Body of pancreas (tissue), 4 donors: Measurements from ENCODE around the gene INTS15. TPM values are rescaled to one million over a fixed set of nuclear protein-coding genes. Genes with fewer than 3 reads are reported as not detected.

Experiments used
- ATAC-seq: fragments of 150-250 bp; one replicate; pipeline ENCODE4 v1.9.1; 2016
- DNase-seq, 4 donors: peaks; one replicate each; pipeline ENCODE4 v3.0.0-alpha.2; 2019
- H3K27ac ChIP-seq, 4 donors: fragments of 200-600 bp; sonication (generic); 1 replicate in 3 of 4; 2 replicates in 1 of 4; pipeline versions ENCODE4 v1.5.1 to v1.6.1; 2016 to 2019; ENCODE audit warnings: mild to moderate bottlenecking in 1 of 4, mixed read lengths in 1 of 4, moderate library complexity in 1 of 4
- H3K27me3 ChIP-seq, 2 donors: fragments of 200-600 bp; sonication (generic); one replicate each; pipeline ENCODE4 v1.6.0; 2016; ENCODE audit warnings: mild to moderate bottlenecking in 1 of 2
- H3K36me3 ChIP-seq, 2 donors: fragments of 200-600 bp; sonication (generic); replicated peaks in 1 of 2; 2 replicates each; pipeline ENCODE4 v1.5.1; 2016; ENCODE audit warnings: low read depth in 2 of 2; ENCODE audit not compliant: insufficient read depth in 1 of 2
- H3K4me1 ChIP-seq: fragments of 200-600 bp; sonication (generic); one replicate; pipeline ENCODE4 v1.6.0; 2016
- H3K4me3 ChIP-seq, 2 donors: fragments of 200-600 bp; sonication (generic); 1 replicate in 1 of 2; 2 replicates in 1 of 2; pipeline ENCODE4 v1.5.1; 2016 to 2019
- H3K9me3 ChIP-seq, 3 donors: fragments of 200-600 bp; sonication (generic); 1 replicate in 2 of 3; 2 replicates in 1 of 3; pipeline ENCODE4 v1.5.1; 2016
- CTCF ChIP-seq, 7 experiments: fragments of 450-650 bp in 4 of 7; fragments of 200-600 bp in 3 of 7; sonication (generic) in 3 of 7; IDR thresholded peaks; one replicate each; pipeline ENCODE4 v1.5.1; 2016 to 2019; ENCODE audit warnings: antibody characterized with exemption in 7 of 7
- POLR2A ChIP-seq, 3 donors: fragments of 450-650 bp; IDR thresholded peaks; one replicate each; pipeline ENCODE4 v1.6.1; 2016; ENCODE audit warnings: antibody characterized with exemption in 3 of 3, mild to moderate bottlenecking in 2 of 3
- WGBS, 2 donors: methylation state at CpG; one replicate each; pipeline ENCODE4 v1.1.5; 2017; 5-methylcytosine and 5-hydroxymethylcytosine counted together
- intact Hi-C: fragments of 100-400 bp; cut with DNase I; formaldehyde crosslinking; loops from one replicate; pipeline ENCODE4 v1.15.1; 2023
- total RNA-seq, 2 donors: library from RNA; depleted of rRNA; stranded (reverse); fragments of >200 nt; gene quantifications; one replicate each; pipeline ENCODE4 v1.1.0, GENCODE V29; 2016

INTS15 gene
- total RNA-seq, 2 donors from 2014 or later, result 25.7 to 40.5 TPM

- peaks cover 0 to 4% of the 10 kb centered on the region in 2 donors for H3K36me3 ChIP-seq
- intact Hi-C loops, result no loop called here
- WGBS, 2 donors, result 63 to 84% methylated on average over 4 of the region's 4 CpGs
- TF ChIP-seq CTCF (IDR thresholded peaks at IDR 0.05) (no peak), POLR2A (IDR thresholded peaks at IDR 0.05) (no peak)
- no peak for DNase-seq
- no peak overlapping the region for H3K27ac ChIP-seq
- ATAC-seq, result no peak
- peaks cover 7% of the 10 kb centered on the region for H3K4me1 ChIP-seq
- H3K4me3 ChIP-seq, result no peak overlapping the region
- no peaks in the 10 kb centered on the region for H3K27me3 ChIP-seq
- H3K9me3 ChIP-seq, result no peaks in the 10 kb centered on the region
Measured at GRCh38 chr7:6618621-6619020, 28.8 kb downstream of the INTS15 start.

- no peak for DNase-seq
- H3K4me3 ChIP-seq, result no peak overlapping the region
- H3K4me1 ChIP-seq, result peaks cover 7% of the 10 kb centered on the region
- no peak for TF ChIP-seq CTCF (IDR thresholded peaks at IDR 0.05)
- TF ChIP-seq POLR2A (IDR thresholded peaks at IDR 0.05), result no peak
- H3K27ac ChIP-seq, result no peak overlapping the region
- peaks cover 0 to 4% of the 10 kb centered on the region in 2 donors for H3K36me3 ChIP-seq
- H3K9me3 ChIP-seq, result no peaks in the 10 kb centered on the region
- WGBS, 2 donors, result 78 to 83% methylated on average over 3 of the region's 3 CpGs
- intact Hi-C loops, result no loop called here
- no peaks in the 10 kb centered on the region for H3K27me3 ChIP-seq
- ATAC-seq, result no peak
Measured at GRCh38 chr7:6619961-6620360, 30.1 kb downstream of the INTS15 start.

- H3K36me3 ChIP-seq, result peaks cover 0 to 4% of the 10 kb centered on the region in 2 donors
- TF ChIP-seq POLR2A (IDR thresholded peaks at IDR 0.05) (no peak), CTCF (IDR thresholded peaks at IDR 0.05) (no peak)
- no peak overlapping the region for H3K4me3 ChIP-seq
- no peak overlapping the region for H3K27ac ChIP-seq
- no peaks in the 10 kb centered on the region for H3K9me3 ChIP-seq
- H3K27me3 ChIP-seq, result no peaks in the 10 kb centered on the region
- ATAC-seq (no peak), DNase-seq (no peak)
- WGBS, 2 donors, result 89 to 91% methylated on average over 8 to 20 of the region's 20 CpGs
- peaks cover under 1% of the 10 kb centered on the region for H3K4me1 ChIP-seq
- intact Hi-C loops, result no loop called here
Measured at GRCh38 chr7:6621195-6622133, 31.6 kb downstream of the INTS15 start.

- TF ChIP-seq POLR2A (IDR thresholded peaks at IDR 0.05), result no peak
- no peak for TF ChIP-seq CTCF (IDR thresholded peaks at IDR 0.05)
- intact Hi-C loops, result no loop called here
- no peak overlapping the region for H3K27ac ChIP-seq
- no peak for ATAC-seq
- no peaks in the 10 kb centered on the region for H3K4me1 ChIP-seq
- no peak for DNase-seq
- H3K27me3 ChIP-seq, result no peaks in the 10 kb centered on the region
- 98% methylated on average over 48 of the region's 67 CpGs; no CpG with 5 or more reads in 1 of the 2 donors for WGBS, 2 donors
- peaks cover 0 to 4% of the 10 kb centered on the region in 2 donors for H3K36me3 ChIP-seq
- H3K4me3 ChIP-seq, result no peak overlapping the region
- no peaks in the 10 kb centered on the region for H3K9me3 ChIP-seq
Measured at GRCh38 chr7:6622134-6622710, 32.4 kb downstream of the INTS15 start.
